B cell (primary cell): Measurements from ENCODE around the gene KLHL3.

ENCODE experiments used
- CTCF ChIP-seq: fragments of 200-600 bp; IDR thresholded peaks from one replicate; pipeline ENCODE4 v1.8.0; 2022; ENCODE audit warnings: antibody characterized with exemption, mild to moderate bottlenecking
- EZH2 ChIP-seq: IDR thresholded peaks from 2 replicates; pipeline ENCODE4 v1.6.1; 2012; ENCODE audit warnings: borderline replicate concordance, low read depth, mild to moderate bottlenecking, moderate library complexity, low read length; ENCODE audit not compliant: insufficient read depth, poor library complexity, severe bottlenecking

GRCh38 chr5:137727623-137728022 lies 8.3 kb downstream of the KLHL3 start:
- TF ChIP-seq CTCF (no peak), EZH2 (no peak)
